Measurements from ENCODE around the gene PMPCA.
"Not testable (repeated sequence)": the region's sequence is repeated elsewhere in the genome, so short reads cannot be mapped to it uniquely, and the experiment has no call there.

Gene PMPCA

GRCh38 chr9:136412962-136413361 lies 2.5 kb downstream of the PMPCA start:
- DNase-seq (ENCODE audit: low spot score), result no peak

GRCh38 chr9:136416427-136416826 lies 6.0 kb downstream of the PMPCA start:
- no peak for DNase-seq (ENCODE audit: low spot score)

- no peak for DNase-seq (ENCODE audit: low spot score)
These were observed 6.5 kb downstream of the PMPCA start for GRCh38 chr9:136416914-136417313.

GRCh38 chr9:136418182-136419091 lies 8.0 kb downstream of the PMPCA start:
- DNase-seq (ENCODE audit: low spot score), result no peak

GRCh38 chr9:136419092-136419420 lies 8.6 kb downstream of the PMPCA start:
- DNase-seq (ENCODE audit: low spot score), result no peak

GRCh38 chr9:136421791-136422190 lies 11.3 kb downstream of the PMPCA start:
- DNase-seq (ENCODE audit: low spot score), result no peak

- no peak for DNase-seq (ENCODE audit: low spot score)
These were observed 12.4 kb downstream of the PMPCA start for GRCh38 chr9:136422876-136423275.

GRCh38 chr9:136423432-136424146 lies 13.1 kb downstream of the PMPCA start:
- no peak for DNase-seq (ENCODE audit: low spot score)

GRCh38 chr9:136424750-136425362 lies 14.4 kb downstream of the PMPCA start:
- DNase-seq (ENCODE audit: low spot score), result no peak

GRCh38 chr9:136425367-136425766 lies 14.9 kb downstream of the PMPCA start:
- not testable (repeated sequence) for DNase-seq (ENCODE audit: low spot score)

- DNase-seq (ENCODE audit: low spot score), result no peak
These were observed 16.3 kb downstream of the PMPCA start for GRCh38 chr9:136426787-136427186.

GRCh38 chr9:136429075-136429628 lies 18.7 kb downstream of the PMPCA start:
- no peak for DNase-seq (ENCODE audit: low spot score)

- no peak for DNase-seq (ENCODE audit: low spot score)
These were observed 19.4 kb downstream of the PMPCA start for GRCh38 chr9:136429683-136430491.

GRCh38 chr9:136430588-136431234 lies 20.3 kb downstream of the PMPCA start:
- DNase-seq (ENCODE audit: low spot score), result no peak

- no peak for DNase-seq (ENCODE audit: low spot score)
These were observed 21.4 kb downstream of the PMPCA start for GRCh38 chr9:136431782-136432350.

GRCh38 chr9:136432591-136432990 lies 22.1 kb downstream of the PMPCA start:
- DNase-seq (ENCODE audit: low spot score), result no peak

- DNase-seq (ENCODE audit: low spot score), result no peak
These were observed 22.7 kb downstream of the PMPCA start for GRCh38 chr9:136433043-136433715.

- DNase-seq (ENCODE audit: low spot score), result no peak
These were observed 23.6 kb downstream of the PMPCA start for GRCh38 chr9:136433849-136434579.

GRCh38 chr9:136434580-136435169 lies 24.2 kb downstream of the PMPCA start:
- DNase-seq (ENCODE audit: low spot score), result no peak

All from pons (tissue), 1 donor.